Body of pancreas (tissue), 4 donors: ENCODE results near the gene ZNF423. TPM values are rescaled to one million over a fixed set of nuclear protein-coding genes. Genes with fewer than 3 reads are reported as not detected.
A peak's percentile ranks its signal among the peaks of the same experiment; 100 is the strongest.

Experiments used
- ATAC-seq: fragments of 150-250 bp; one replicate; pipeline ENCODE4 v1.9.1; 2016
- DNase-seq, 4 donors: peaks; one replicate each; pipeline ENCODE4 v3.0.0-alpha.2; 2019
- H3K27ac ChIP-seq, 4 donors: fragments of 200-600 bp; sonication (generic); 1 replicate in 3 of 4; 2 replicates in 1 of 4; pipeline versions ENCODE4 v1.5.1 to v1.6.1; 2016 to 2019; ENCODE audit warnings: mild to moderate bottlenecking in 1 of 4, mixed read lengths in 1 of 4, moderate library complexity in 1 of 4
- H3K27me3 ChIP-seq, 2 donors: fragments of 200-600 bp; sonication (generic); one replicate each; pipeline ENCODE4 v1.6.0; 2016; ENCODE audit warnings: mild to moderate bottlenecking in 1 of 2
- H3K36me3 ChIP-seq, 2 donors: fragments of 200-600 bp; sonication (generic); replicated peaks in 1 of 2; 2 replicates each; pipeline ENCODE4 v1.5.1; 2016; ENCODE audit warnings: low read depth in 2 of 2; ENCODE audit not compliant: insufficient read depth in 1 of 2
- H3K4me1 ChIP-seq: fragments of 200-600 bp; sonication (generic); one replicate; pipeline ENCODE4 v1.6.0; 2016
- H3K4me3 ChIP-seq, 2 donors: fragments of 200-600 bp; sonication (generic); 1 replicate in 1 of 2; 2 replicates in 1 of 2; pipeline ENCODE4 v1.5.1; 2016 to 2019
- H3K9me3 ChIP-seq, 3 donors: fragments of 200-600 bp; sonication (generic); 1 replicate in 2 of 3; 2 replicates in 1 of 3; pipeline ENCODE4 v1.5.1; 2016
- CTCF ChIP-seq, 7 experiments: fragments of 450-650 bp in 4 of 7; fragments of 200-600 bp in 3 of 7; sonication (generic) in 3 of 7; IDR thresholded peaks; one replicate each; pipeline ENCODE4 v1.5.1; 2016 to 2019; ENCODE audit warnings: antibody characterized with exemption in 7 of 7
- POLR2A ChIP-seq, 3 donors: fragments of 450-650 bp; IDR thresholded peaks; one replicate each; pipeline ENCODE4 v1.6.1; 2016; ENCODE audit warnings: antibody characterized with exemption in 3 of 3, mild to moderate bottlenecking in 2 of 3
- WGBS, 2 donors: methylation state at CpG; one replicate each; pipeline ENCODE4 v1.1.5; 2017; 5-methylcytosine and 5-hydroxymethylcytosine counted together
- intact Hi-C: fragments of 100-400 bp; cut with DNase I; formaldehyde crosslinking; loops from one replicate; pipeline ENCODE4 v1.15.1; 2023
- total RNA-seq, 2 donors: library from RNA; depleted of rRNA; stranded (reverse); fragments of >200 nt; gene quantifications; one replicate each; pipeline ENCODE4 v1.1.0, GENCODE V29; 2016

The ZNF423 gene
- total RNA-seq: 1 to 10 TPM; 4.2 to 9.2 TPM

DNA sequence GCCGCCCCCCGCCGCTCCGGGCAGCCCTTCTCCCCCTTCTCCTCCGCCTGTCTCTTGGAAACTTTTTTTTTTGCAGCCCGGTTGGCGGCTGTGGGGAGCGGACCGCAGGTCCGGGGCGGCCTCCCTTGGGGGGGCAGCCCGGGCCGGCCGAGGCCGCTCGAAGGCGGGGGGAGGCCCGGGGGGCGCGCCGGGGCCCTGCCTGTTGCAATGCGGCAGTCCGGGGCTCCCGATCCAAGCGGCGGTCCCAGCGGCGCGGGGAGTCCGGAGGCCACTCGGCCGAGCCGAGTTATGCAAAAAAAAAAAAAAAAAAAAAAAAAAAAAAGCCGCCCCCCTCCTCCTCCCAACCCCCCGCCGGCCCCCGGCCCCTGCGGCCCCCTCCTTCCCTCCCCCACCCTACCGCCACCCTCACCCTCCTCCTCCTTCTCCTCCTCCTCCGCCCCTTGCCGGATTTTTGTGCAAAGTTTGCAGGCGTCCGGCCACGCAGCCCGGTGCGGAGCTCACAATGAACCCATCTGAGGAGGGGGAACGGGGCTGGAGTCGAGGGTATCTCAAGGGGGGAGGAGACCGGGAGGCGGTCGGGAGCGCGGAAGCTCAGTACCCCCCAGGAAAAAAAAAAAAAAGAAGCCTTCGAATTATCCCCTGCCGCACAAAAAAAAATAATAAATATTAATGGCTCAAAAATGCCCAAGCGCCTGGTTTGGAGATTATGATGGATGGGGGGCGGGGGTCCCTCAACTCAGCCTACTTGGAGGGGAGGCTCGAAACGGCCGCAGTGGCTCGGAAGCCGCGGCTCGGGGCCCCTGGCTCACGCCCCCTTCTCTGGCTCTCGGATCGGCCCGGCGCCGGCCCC, at the start of gene ZNF423:
TSS of gene ZNF423 (minus strand) at position 291 of the 850 bp plus-strand sequence. CDS start 338 bp downstream, outside the sequence.
- Histone ChIP-seq H3K4me1 (peaks cover 54% of the 10 kb centered on the region), H3K9me3 (no peaks in the 10 kb centered on the region), H3K4me3 (peak within 1 kb of the TSS; percentile 67 to 77), H3K27me3 (no peaks in the 10 kb centered on the region), H3K27ac (peak within 1 kb of the TSS; percentile 77 to 97 (median 91)), H3K36me3 (no peaks in the 10 kb centered on the region)
- no peak for TF ChIP-seq CTCF (IDR thresholded peaks at IDR 0.05)
- TF ChIP-seq POLR2A (IDR thresholded peaks at IDR 0.05): no peak
- intact Hi-C loops: no loop called here
- peak in 3 of 4 donors; percentile 29 to 39 (median 30) for DNase-seq
- ATAC-seq: no peak
- 0% methylated on average over 44 to 60 of the region's 70 CpGs for whole genome bisulfite sequencing, 2 donors

DNA sequence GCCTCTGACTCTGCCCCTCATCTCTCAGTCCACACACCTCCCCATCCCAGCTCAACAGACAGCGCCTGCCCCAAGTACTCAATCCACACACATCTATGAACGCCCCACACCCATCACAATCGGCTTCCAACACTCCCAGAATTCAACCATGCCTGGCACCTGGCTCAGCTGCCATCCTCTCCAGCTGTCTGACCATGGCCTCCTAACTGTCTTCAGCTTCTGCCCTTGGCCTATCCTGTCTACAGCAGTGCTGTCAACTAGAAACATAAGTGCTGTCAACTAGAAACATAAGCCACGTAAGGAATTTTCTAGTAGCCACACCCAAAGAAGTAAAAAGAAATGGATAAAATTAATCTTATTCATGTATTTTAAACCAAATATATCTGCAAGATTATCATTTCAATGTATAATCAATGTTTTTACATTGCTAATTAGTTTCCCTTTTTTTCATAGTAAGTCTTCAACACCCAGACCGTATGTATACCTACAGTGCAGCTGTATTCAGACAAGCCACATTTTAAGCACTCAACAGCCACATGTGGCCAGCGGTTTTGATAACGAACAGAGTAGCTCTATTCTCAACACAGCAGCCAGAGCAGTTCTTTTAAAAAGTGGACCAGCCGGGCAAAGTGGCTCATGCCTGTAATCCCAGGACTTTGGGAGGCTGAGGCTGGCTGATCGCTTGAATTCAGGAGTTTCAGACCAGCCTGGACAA, 48.6 kb upstream of the ZNF423 start:
- Histone ChIP-seq H3K4me1 (no peaks in the 10 kb centered on the region), H3K9me3 (no peaks in the 10 kb centered on the region), H3K27ac (no peak overlapping the region), H3K4me3 (no peak overlapping the region), H3K36me3 (no peaks in the 10 kb centered on the region), H3K27me3 (no peaks in the 10 kb centered on the region)
- DNase-seq (no peak), ATAC-seq (no peak)
- TF ChIP-seq POLR2A (IDR thresholded peaks at IDR 0.05): no peak
- no peak for TF ChIP-seq CTCF (IDR thresholded peaks at IDR 0.05)
- WGBS, 2 donors: 82 to 86% methylated on average over 9 of the region's 9 CpGs
- intact Hi-C loops: no loop called here

DNA sequence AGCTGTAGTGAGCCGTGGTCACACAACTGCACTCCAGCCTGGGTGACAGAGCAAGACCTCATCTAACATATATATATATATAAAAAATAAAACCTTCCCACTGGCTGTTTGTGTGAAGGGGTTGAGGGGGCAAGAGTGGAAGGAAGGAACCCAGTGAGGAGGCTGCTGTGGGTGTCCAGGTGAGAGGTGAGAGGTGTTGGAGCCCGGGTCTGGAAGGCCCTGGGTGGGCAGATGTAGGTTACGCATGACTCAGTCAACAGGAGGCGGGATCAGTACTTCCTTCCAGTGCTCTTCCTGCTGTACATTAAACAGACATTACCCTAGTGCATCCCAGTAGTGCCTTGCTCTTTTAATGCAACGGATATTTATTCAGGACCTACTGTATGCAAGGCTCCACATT, 47.0 kb upstream of the ZNF423 start:
- Histone ChIP-seq H3K9me3 (no peaks in the 10 kb centered on the region), H3K4me3 (no peak overlapping the region), H3K27ac (no peak overlapping the region), H3K36me3 (no peaks in the 10 kb centered on the region), H3K4me1 (no peaks in the 10 kb centered on the region), H3K27me3 (no peaks in the 10 kb centered on the region)
- intact Hi-C loops: no loop called here
- no peak for TF ChIP-seq CTCF (IDR thresholded peaks at IDR 0.05)
- TF ChIP-seq POLR2A (IDR thresholded peaks at IDR 0.05): no peak
- DNase-seq (no peak), ATAC-seq (no peak)
- 80 to 83% methylated on average over 5 of the region's 5 CpGs for WGBS, 2 donors

GRCh38 chr16:49901711-49902110, 45.8 kb upstream of the ZNF423 start:
- WGBS, 2 donors: 89 to 94% methylated on average over 7 to 9 of the region's 9 CpGs
- Histone ChIP-seq H3K27me3 (no peaks in the 10 kb centered on the region), H3K27ac (no peak overlapping the region), H3K36me3 (no peaks in the 10 kb centered on the region), H3K4me1 (no peaks in the 10 kb centered on the region), H3K4me3 (no peak overlapping the region), H3K9me3 (no peaks in the 10 kb centered on the region)
- intact Hi-C loops: no loop called here
- no peak for TF ChIP-seq POLR2A (IDR thresholded peaks at IDR 0.05)
- no peak for TF ChIP-seq CTCF (IDR thresholded peaks at IDR 0.05)
- DNase-seq (no peak), ATAC-seq (no peak)
